DND-41 (cell line): ENCODE data around the gene NLGN4X.

Experiments used
- CTCF ChIP-seq: IDR thresholded peaks from 2 replicates; pipeline ENCODE4 v1.5.1; 2012; ENCODE audit warnings: borderline replicate concordance, low read length, moderate library complexity, mild to moderate bottlenecking; ENCODE audit not compliant: poor library complexity, severe bottlenecking; ENCODE audit errors: extremely low read depth
- EZH2 ChIP-seq: IDR thresholded peaks from 3 replicates; pipeline ENCODE4 v1.6.1; 2012; ENCODE audit warnings: borderline replicate concordance, low read depth, mild to moderate bottlenecking, moderate library complexity, low read length, inconsistent platforms; ENCODE audit not compliant: severe bottlenecking

DNA sequence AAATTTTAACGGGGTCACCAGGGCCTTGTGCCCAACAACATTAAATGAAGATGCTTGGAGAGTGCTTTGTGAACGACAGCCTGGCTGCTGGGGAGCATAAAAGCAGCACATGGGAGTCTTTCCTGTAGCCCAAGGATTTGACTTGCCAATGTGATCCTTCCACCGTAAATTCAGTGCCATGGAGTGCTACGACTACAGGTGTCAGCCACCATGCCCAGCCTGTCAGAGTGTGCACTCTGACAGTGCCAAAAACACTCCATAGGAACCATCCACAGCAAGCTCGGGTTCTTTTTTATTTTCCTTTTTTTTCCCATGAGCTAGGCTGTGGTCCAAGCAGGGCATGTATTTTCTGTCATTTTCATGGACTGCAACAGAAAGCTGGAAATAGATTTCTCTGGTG, 156.9 kb downstream of the NLGN4X start:
- TF ChIP-seq CTCF (no peak), EZH2 (no peak)
